Measurements from ENCODE around the gene CDK2. TPM values are rescaled to one million over a fixed set of nuclear protein-coding genes. Genes with fewer than 3 reads are reported as not detected.
"Not testable (repeated sequence)": the region's sequence is repeated elsewhere in the genome, so short reads cannot be mapped to it uniquely, and the experiment has no call there.

CDK2 gene
- total RNA-seq, 3 donors from 2014 or later = 65.4 to 80.1 (median 74.1) TPM

GRCh38 chr12:55982319-55982936 is 15.8 kb downstream of the CDK2 start:
- DNase-seq = no peak
- H3K4me1 Mint-ChIP-seq (ENCODE audit: low read depth) = peaks cover 12% of the 10 kb centered on the region
- H3K27me3 Mint-ChIP-seq (ENCODE audit: low read depth) = no peaks in the 10 kb centered on the region
- peaks cover 16% of the 10 kb centered on the region for H3K36me3 Mint-ChIP-seq (ENCODE audit: insufficient read depth)
- ATAC-seq = no peak
- no peak overlapping the region for H3K4me3 Mint-ChIP-seq
- no peaks in the 10 kb centered on the region for H3K9me3 Mint-ChIP-seq

- peaks cover 16% of the 10 kb centered on the region for H3K36me3 Mint-ChIP-seq (ENCODE audit: insufficient read depth)
- no peak overlapping the region for H3K4me3 Mint-ChIP-seq
- no peak for ATAC-seq
- H3K9me3 Mint-ChIP-seq = no peaks in the 10 kb centered on the region
- peaks cover 8% of the 10 kb centered on the region for H3K4me1 Mint-ChIP-seq (ENCODE audit: low read depth)
- DNase-seq = no peak
- H3K27me3 Mint-ChIP-seq (ENCODE audit: low read depth) = no peaks in the 10 kb centered on the region
Measured at GRCh38 chr12:55983232-55983842, 16.7 kb downstream of the CDK2 start.

GRCh38 chr12:55984861-55985260 is 18.2 kb downstream of the CDK2 start:
- peaks cover 2% of the 10 kb centered on the region for H3K4me1 Mint-ChIP-seq (ENCODE audit: low read depth)
- ATAC-seq (no peak), DNase-seq (no peak)
- H3K9me3 Mint-ChIP-seq = no peaks in the 10 kb centered on the region
- peaks cover 18% of the 10 kb centered on the region for H3K36me3 Mint-ChIP-seq (ENCODE audit: insufficient read depth)
- no peaks in the 10 kb centered on the region for H3K27me3 Mint-ChIP-seq (ENCODE audit: low read depth)
- no peak overlapping the region for H3K4me3 Mint-ChIP-seq

GRCh38 chr12:55985341-55985740 is 18.7 kb downstream of the CDK2 start:
- H3K36me3 Mint-ChIP-seq (ENCODE audit: insufficient read depth) = peaks cover 20% of the 10 kb centered on the region

GRCh38 chr12:55985976-55986375 is 19.3 kb downstream of the CDK2 start:
- not testable (repeated sequence) for H3K9me3 Mint-ChIP-seq; ATAC-seq; H3K4me1 Mint-ChIP-seq (ENCODE audit: low read depth); DNase-seq; H3K27me3 Mint-ChIP-seq (ENCODE audit: low read depth); H3K4me3 Mint-ChIP-seq
- H3K36me3 Mint-ChIP-seq (ENCODE audit: insufficient read depth) = peaks cover 22% of the 10 kb centered on the region

More at GRCh38 chr12:55985341-55985740, 18.7 kb downstream of the CDK2 start:
- no peaks in the 10 kb centered on the region for H3K9me3 Mint-ChIP-seq
- DNase-seq (no peak), ATAC-seq (no peak)
- H3K27me3 Mint-ChIP-seq (ENCODE audit: low read depth) = no peaks in the 10 kb centered on the region
- H3K4me3 Mint-ChIP-seq = no peak overlapping the region
- peaks cover 2% of the 10 kb centered on the region for H3K4me1 Mint-ChIP-seq (ENCODE audit: low read depth)

- DNase-seq = no peak
- Mint-ChIP-seq H3K36me3 (ENCODE audit: insufficient read depth) (peaks cover 30% of the 10 kb centered on the region), H3K27me3 (ENCODE audit: low read depth) (peaks cover under 1% of the 10 kb centered on the region), H3K4me1 (ENCODE audit: low read depth) (peaks cover 2% of the 10 kb centered on the region), H3K9me3 (no peaks in the 10 kb centered on the region), H3K4me3 (no peak overlapping the region)
- ATAC-seq = no peak
Measured at GRCh38 chr12:55991110-55991509, 24.5 kb downstream of the CDK2 start.

GRCh38 chr12:55993230-55993853 is 26.7 kb downstream of the CDK2 start:
- Mint-ChIP-seq H3K36me3 (ENCODE audit: insufficient read depth) (peaks cover 30% of the 10 kb centered on the region), H3K4me3 (no peak overlapping the region), H3K27me3 (ENCODE audit: low read depth) (peaks cover 10% of the 10 kb centered on the region), H3K9me3 (no peaks in the 10 kb centered on the region), H3K4me1 (ENCODE audit: low read depth) (peaks cover 15% of the 10 kb centered on the region)
- no peak for DNase-seq
- ATAC-seq = no peak

- H3K9me3 Mint-ChIP-seq = no peaks in the 10 kb centered on the region
- H3K36me3 Mint-ChIP-seq (ENCODE audit: insufficient read depth) = peaks cover 21% of the 10 kb centered on the region
Measured at GRCh38 chr12:55995366-55995765, 28.7 kb downstream of the CDK2 start.

GRCh38 chr12:55996201-55996714 is 29.6 kb downstream of the CDK2 start:
- Mint-ChIP-seq H3K36me3 (ENCODE audit: insufficient read depth) (peaks cover 13% of the 10 kb centered on the region), H3K27me3 (ENCODE audit: low read depth) (peaks cover 10% of the 10 kb centered on the region), H3K4me3 (peak overlapping the region; percentile 49), H3K4me1 (ENCODE audit: low read depth) (peaks cover 15% of the 10 kb centered on the region), H3K9me3 (no peaks in the 10 kb centered on the region)
- DNase-seq (peak; percentile 58), ATAC-seq (peak; percentile 67 to 72)

More at GRCh38 chr12:55995366-55995765, 28.7 kb downstream of the CDK2 start:
- DNase-seq (no peak), ATAC-seq (no peak)
- H3K4me1 Mint-ChIP-seq (ENCODE audit: low read depth) = peaks cover 15% of the 10 kb centered on the region
- H3K27me3 Mint-ChIP-seq (ENCODE audit: low read depth) = peaks cover 10% of the 10 kb centered on the region
- no peak overlapping the region for H3K4me3 Mint-ChIP-seq

GRCh38 chr12:55996715-55997534 is 30.3 kb downstream of the CDK2 start, which contains the start of gene SUOX:
Gene SUOX (plus strand): TSS chr12:55997276. CDS start chr12:56002222, 4,946 bp downstream.
- DNase-seq (no peak), ATAC-seq (peak; percentile 64 to 75)
- Mint-ChIP-seq H3K9me3 (no peaks in the 10 kb centered on the region), H3K4me3 (peak within 1 kb of the TSS; percentile 49), H3K36me3 (ENCODE audit: insufficient read depth) (peaks cover 9% of the 10 kb centered on the region), H3K27me3 (ENCODE audit: low read depth) (peaks cover 10% of the 10 kb centered on the region), H3K4me1 (ENCODE audit: low read depth) (peaks cover 15% of the 10 kb centered on the region)

- Mint-ChIP-seq H3K4me3 (peak overlapping the region; percentile 37), H3K36me3 (ENCODE audit: insufficient read depth) (peaks cover 3% of the 10 kb centered on the region), H3K27me3 (ENCODE audit: low read depth) (peaks cover 10% of the 10 kb centered on the region), H3K9me3 (no peaks in the 10 kb centered on the region), H3K4me1 (ENCODE audit: low read depth) (peaks cover 15% of the 10 kb centered on the region)
- ATAC-seq = peak in 1 of 2 donors; percentile 15
- DNase-seq = no peak
Measured at GRCh38 chr12:55997535-55997859, 30.9 kb downstream of the CDK2 start.

GRCh38 chr12:55999522-55999921 is 32.9 kb downstream of the CDK2 start:
- DNase-seq; H3K27me3 Mint-ChIP-seq (ENCODE audit: low read depth); ATAC-seq; H3K4me3 Mint-ChIP-seq; H3K36me3 Mint-ChIP-seq (ENCODE audit: insufficient read depth); H3K9me3 Mint-ChIP-seq: not testable (repeated sequence)
- peaks cover 15% of the 10 kb centered on the region for H3K4me1 Mint-ChIP-seq (ENCODE audit: low read depth)

- DNase-seq; H3K27me3 Mint-ChIP-seq (ENCODE audit: low read depth); ATAC-seq; H3K9me3 Mint-ChIP-seq; H3K36me3 Mint-ChIP-seq (ENCODE audit: insufficient read depth); H3K4me3 Mint-ChIP-seq: not testable (repeated sequence)
- H3K4me1 Mint-ChIP-seq (ENCODE audit: low read depth) = peaks cover 15% of the 10 kb centered on the region
Measured at GRCh38 chr12:55999999-56000540, 33.4 kb downstream of the CDK2 start.

All from activated T-cell treated with anti-CD3 and anti-CD28 coated beads, Interleukin-2, amount 50 U/mL, for 4 hours (primary cell).